Colon (tissue), 2 donors: ENCODE results near the gene TEP1.
"Not testable (repeated sequence)": the region's sequence is repeated elsewhere in the genome, so short reads cannot be mapped to it uniquely, and the experiment has no call there.

Experiments
- FAIRE-seq: peaks from 2 replicates; lab custom pipeline; 2012; peaks lifted over from hg19 to GRCh38; lab: Jason Lieb, UNC
- donor health status: control.
- donor health status: control.

Gene TEP1

DNA sequence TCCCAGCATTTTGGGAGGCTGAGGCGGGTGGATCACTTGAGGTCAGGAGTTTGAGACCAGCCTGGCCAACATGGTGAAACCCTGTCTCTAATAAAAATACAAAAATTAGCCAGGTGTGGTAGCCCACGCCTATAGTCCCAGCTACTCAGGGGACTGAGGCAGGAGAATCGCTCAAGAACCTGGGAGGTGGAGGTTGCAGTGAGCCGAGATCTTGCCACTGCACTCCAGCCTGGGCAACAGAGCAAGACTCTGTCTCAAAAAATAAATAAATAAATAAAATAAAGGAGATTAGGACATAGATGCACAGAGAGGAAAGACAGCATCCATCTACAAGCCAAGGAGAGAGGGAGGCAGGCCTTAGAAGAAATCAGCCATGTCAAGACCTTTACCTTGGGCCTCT lies 72.3 kb downstream of the TEP1 start:
- not testable (repeated sequence) for FAIRE-seq

DNA sequence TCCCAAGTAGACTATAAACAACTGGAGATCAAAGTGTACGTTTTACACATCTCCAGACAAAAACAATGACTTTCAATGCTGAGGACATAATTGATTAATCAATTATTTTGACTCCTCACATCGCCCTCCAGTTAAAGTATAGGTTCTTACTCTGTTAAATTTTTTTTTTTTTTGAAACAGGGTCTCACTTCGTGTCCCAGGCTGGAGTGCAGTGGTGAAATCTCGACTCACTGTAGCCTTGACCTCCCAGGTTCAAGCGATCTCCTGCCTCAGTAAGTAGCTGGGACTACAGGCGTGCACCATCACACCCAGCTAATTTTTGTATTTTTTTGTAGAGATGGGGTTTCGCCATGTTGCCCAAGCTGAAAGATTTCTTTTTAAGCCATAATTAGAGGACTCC lies 79.3 kb downstream of the TEP1 start:
- FAIRE-seq, result no peak

GRCh38 chr14:20333494-20333841 lies 79.8 kb downstream of the TEP1 start:
- no peak for FAIRE-seq

- FAIRE-seq, result peak; percentile 88
Observed at GRCh38 chr14:20332788-20333493, 80.4 kb downstream of the TEP1 start, which contains the start of gene CCNB1IP1. Gene CCNB1IP1 (minus strand): TSS chr14:20333279. CDS start chr14:20316523, 16,756 bp downstream.

GRCh38 chr14:20332431-20332787 lies 80.9 kb downstream of the TEP1 start:
- FAIRE-seq, result no peak

GRCh38 chr14:20331053-20331613 lies 82.2 kb downstream of the TEP1 start:
- no peak for FAIRE-seq

- no peak for FAIRE-seq
Observed at GRCh38 chr14:20329355-20329754, 83.9 kb downstream of the TEP1 start.

DNA sequence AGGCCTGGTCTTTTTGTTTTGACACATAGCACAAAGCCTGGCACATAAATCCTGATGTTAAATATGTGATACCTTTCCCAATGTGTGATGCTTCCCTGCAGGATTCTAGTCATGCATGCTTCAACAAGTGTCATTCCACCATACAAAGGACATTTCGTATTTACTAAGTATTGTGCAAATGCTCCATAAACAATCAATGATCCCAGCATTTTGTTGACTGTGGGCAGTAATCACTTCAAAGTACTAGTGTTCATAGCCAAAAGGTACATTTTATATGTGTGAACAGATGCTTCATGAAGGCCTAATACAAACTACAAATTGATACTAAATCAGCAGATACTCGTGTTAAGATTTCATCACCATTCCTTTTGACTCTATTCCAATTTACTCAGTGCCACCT lies 84.6 kb downstream of the TEP1 start:
- no peak for FAIRE-seq

GRCh38 chr14:20327005-20327869 lies 86.1 kb downstream of the TEP1 start:
- peak; percentile 95 for FAIRE-seq

DNA sequence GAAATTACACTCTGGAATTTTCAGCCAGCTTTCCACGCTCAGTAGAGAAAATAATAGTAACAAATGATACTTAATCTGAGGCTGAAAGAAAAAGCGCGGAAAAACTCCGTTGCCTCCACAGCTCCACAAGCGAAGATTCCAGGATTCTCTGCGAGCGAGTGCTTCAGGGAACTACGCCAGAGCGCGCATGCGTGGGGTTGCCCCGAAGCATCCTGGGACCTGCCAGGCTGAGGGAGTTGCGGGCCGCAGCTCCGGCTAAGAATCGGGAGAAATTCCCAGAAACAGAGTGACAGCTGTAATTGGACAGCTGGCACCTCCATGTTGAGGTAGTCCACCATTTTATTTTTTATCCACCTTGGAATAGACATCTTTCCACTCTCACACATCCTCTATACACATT lies 95.6 kb downstream of the TEP1 start:
- no peak for FAIRE-seq
